Tibial nerve (tissue), 4 donors: ENCODE measurements around the gene DACT3.

Experiments
- EP300 ChIP-seq, 2 donors: sonication (generic); formaldehyde crosslinking; IDR thresholded peaks; one replicate each; pipeline ENCODE4 v1.6.1; 2017; ENCODE audit warnings: antibody characterized with exemption in 2 of 2, mild to moderate bottlenecking in 1 of 2
- TF ChIP-seq, protein P1 (sequence below), 5 experiments: fragments of 200-600 bp in 3 of 5; fragments of 450-650 bp in 2 of 5; sonication (generic) in 3 of 5; IDR thresholded peaks; one replicate each; pipeline ENCODE4 v1.5.1; 2016 to 2019; ENCODE audit warnings: antibody characterized with exemption in 5 of 5, mild to moderate bottlenecking in 3 of 5, moderate library complexity in 2 of 5

DNA sequence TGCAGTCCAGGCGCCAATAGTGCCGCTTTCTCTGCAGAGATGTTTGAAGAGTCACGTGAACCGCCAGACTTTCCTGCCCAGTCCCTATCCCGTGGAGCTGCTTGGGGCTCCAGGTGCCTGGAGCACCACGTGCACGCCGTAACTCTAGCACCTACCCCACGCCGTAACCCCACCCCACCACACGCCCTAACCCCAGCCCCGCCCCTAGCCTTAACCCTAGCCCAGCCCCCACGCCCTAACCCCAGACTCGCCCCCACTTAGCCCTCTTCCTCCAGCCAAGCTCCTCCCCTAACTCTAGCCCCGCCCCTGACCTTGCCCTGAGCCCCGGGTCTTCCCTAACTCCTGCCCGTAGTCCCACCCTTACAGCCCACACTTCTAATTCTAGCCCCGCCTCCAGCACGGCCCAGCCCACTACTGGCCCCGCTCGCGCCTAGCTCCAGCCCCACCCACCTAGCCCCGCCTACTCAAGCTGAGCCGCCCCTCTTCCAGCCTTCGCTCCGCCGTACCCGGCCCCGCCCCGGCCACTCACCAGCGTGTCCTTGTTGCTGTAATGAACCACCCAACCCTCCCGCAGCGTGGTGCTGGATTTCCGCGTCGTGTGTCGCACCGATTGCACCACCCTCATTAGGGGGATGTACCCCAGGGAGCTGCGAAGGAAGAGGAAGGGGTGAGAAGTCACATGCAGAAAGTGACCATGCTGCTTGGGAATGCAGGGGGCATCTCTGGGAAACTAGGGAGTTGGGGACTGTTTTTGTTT, 36.4 kb upstream of the DACT3 start:
- TF ChIP-seq, protein P1, sequence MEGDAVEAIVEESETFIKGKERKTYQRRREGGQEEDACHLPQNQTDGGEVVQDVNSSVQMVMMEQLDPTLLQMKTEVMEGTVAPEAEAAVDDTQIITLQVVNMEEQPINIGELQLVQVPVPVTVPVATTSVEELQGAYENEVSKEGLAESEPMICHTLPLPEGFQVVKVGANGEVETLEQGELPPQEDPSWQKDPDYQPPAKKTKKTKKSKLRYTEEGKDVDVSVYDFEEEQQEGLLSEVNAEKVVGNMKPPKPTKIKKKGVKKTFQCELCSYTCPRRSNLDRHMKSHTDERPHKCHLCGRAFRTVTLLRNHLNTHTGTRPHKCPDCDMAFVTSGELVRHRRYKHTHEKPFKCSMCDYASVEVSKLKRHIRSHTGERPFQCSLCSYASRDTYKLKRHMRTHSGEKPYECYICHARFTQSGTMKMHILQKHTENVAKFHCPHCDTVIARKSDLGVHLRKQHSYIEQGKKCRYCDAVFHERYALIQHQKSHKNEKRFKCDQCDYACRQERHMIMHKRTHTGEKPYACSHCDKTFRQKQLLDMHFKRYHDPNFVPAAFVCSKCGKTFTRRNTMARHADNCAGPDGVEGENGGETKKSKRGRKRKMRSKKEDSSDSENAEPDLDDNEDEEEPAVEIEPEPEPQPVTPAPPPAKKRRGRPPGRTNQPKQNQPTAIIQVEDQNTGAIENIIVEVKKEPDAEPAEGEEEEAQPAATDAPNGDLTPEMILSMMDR (IDR thresholded peaks at IDR 0.05): no peak
- no peak for TF ChIP-seq EP300 (IDR thresholded peaks at IDR 0.05)
